Osteocyte (in vitro differentiated cells): Measurements from ENCODE around the gene ABCC8. TPM values are rescaled to one million over a fixed set of nuclear protein-coding genes. Genes with fewer than 3 reads are reported as not detected.

Experiments
- DNase-seq: peaks from one replicate; pipeline ENCODE4 v3.0.0; 2021; ENCODE audit warnings: mixed read lengths; ENCODE audit not compliant: unreplicated experiment; ENCODE audit errors: extremely low spot score
- H3K27ac Mint-ChIP-seq: one replicate; pipeline ENCODE4 v1.8.0; 2021; ENCODE audit warnings: mild to moderate bottlenecking, mixed read lengths; ENCODE audit not compliant: unreplicated experiment
- H3K27me3 Mint-ChIP-seq: one replicate; pipeline ENCODE4 v1.8.0; 2021; ENCODE audit warnings: mixed read lengths; ENCODE audit not compliant: unreplicated experiment
- H3K36me3 Mint-ChIP-seq: one replicate; pipeline ENCODE4 v1.8.0; 2021; ENCODE audit warnings: mixed read lengths; ENCODE audit not compliant: unreplicated experiment
- H3K4me1 Mint-ChIP-seq: one replicate; pipeline ENCODE4 v1.8.0; 2021; ENCODE audit warnings: mixed read lengths; ENCODE audit not compliant: unreplicated experiment
- H3K4me3 Mint-ChIP-seq: one replicate; pipeline ENCODE4 v1.8.0; 2021; ENCODE audit warnings: mild to moderate bottlenecking, moderate library complexity, mixed read lengths; ENCODE audit not compliant: unreplicated experiment
- H3K9me3 Mint-ChIP-seq: one replicate; pipeline ENCODE4 v1.8.0; 2021; ENCODE audit warnings: mixed read lengths; ENCODE audit not compliant: unreplicated experiment
- CTCF ChIP-seq: fragments of 200-600 bp; sonication (generic); IDR thresholded peaks from 2 replicates; pipeline ENCODE4 v1.5.0; 2021; ENCODE audit warnings: antibody characterized with exemption, mild to moderate bottlenecking, moderate library complexity
- total RNA-seq: library from RNA; stranded (reverse); gene quantifications from 2 replicates; pipeline ENCODE4 v1.2.1, GENCODE V29; 2021

Gene ABCC8
- total RNA-seq, 1 donor from 2014 or later: not detected

- Mint-ChIP-seq H3K27ac (no peak overlapping the region), H3K4me3 (no peak overlapping the region), H3K27me3 (peaks cover 68% of the 10 kb centered on the region), H3K4me1 (no peaks in the 10 kb centered on the region), H3K36me3 (no peaks in the 10 kb centered on the region), H3K9me3 (no peaks in the 10 kb centered on the region)
- no peak for DNase-seq
- TF ChIP-seq CTCF: no peak
These were observed 58.1 kb downstream of the ABCC8 start for GRCh38 chr11:17418444-17419081.

- no peaks in the 10 kb centered on the region for H3K36me3 Mint-ChIP-seq
- no peaks in the 10 kb centered on the region for H3K9me3 Mint-ChIP-seq
- no peak overlapping the region for H3K27ac Mint-ChIP-seq
- no peak for TF ChIP-seq CTCF
- no peak for DNase-seq
- peaks cover 61% of the 10 kb centered on the region for H3K27me3 Mint-ChIP-seq
- H3K4me3 Mint-ChIP-seq: no peak overlapping the region
- H3K4me1 Mint-ChIP-seq: no peaks in the 10 kb centered on the region
These were observed 60.2 kb downstream of the ABCC8 start for GRCh38 chr11:17416492-17416891.

DNA sequence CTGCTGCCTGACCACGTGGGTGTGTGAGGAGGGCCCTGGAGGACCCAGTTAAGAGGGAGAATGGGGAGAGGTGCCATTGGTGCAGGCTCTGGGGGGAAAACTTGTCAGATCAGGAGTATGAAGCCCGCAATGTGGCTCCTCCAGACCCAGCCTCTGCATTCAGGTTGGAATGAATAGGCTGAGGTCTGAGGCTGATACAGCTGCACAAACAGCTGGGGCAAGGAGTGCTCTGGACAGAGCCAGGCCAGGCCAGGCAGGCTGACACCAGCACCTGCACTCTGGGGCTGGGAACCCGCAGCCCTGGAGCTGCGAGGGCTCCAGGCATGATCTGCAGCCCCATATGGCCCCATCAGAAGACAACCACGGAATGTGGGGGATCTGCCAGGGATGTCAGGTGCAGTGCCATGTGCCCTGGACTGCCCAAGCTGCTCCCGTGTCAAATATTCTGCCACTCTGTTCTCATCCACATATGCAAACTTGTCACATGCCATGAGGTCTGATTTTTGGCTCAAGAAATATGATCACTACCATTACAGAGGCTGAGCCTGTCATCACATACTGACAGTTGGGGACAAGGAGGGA, 61.0 kb downstream of the ABCC8 start:
- no peak for DNase-seq
- H3K4me1 Mint-ChIP-seq: no peaks in the 10 kb centered on the region
- H3K27ac Mint-ChIP-seq: no peak overlapping the region
- H3K27me3 Mint-ChIP-seq: peaks cover 57% of the 10 kb centered on the region
- H3K9me3 Mint-ChIP-seq: no peaks in the 10 kb centered on the region
- TF ChIP-seq CTCF: no peak
- no peak overlapping the region for H3K4me3 Mint-ChIP-seq
- H3K36me3 Mint-ChIP-seq: no peaks in the 10 kb centered on the region

- H3K27me3 Mint-ChIP-seq: peaks cover 52% of the 10 kb centered on the region
- H3K4me3 Mint-ChIP-seq: no peak overlapping the region
- no peak for TF ChIP-seq CTCF
These were observed 61.7 kb downstream of the ABCC8 start for GRCh38 chr11:17414992-17415391.

DNA sequence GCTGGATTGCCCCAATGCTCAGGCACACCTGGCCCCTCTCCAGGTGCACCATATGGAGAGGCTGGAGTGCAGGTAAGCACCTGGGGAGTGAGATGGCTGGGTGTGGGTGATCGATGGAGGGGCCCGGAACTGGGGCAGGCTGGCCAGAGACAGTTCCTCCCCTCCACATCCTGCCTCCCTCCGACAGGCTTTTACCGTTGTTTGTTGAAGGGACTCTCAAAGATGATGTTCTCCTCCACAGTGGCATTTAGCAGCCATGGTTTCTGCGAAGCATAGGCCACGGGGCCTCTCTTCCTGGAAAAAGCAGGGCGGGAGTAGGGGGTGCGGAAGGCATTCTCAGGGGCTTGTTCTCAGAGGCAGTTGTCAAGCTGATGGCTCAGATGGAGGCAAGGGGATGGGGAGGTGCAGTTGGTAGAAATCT, 62.3 kb downstream of the ABCC8 start:
- H3K27me3 Mint-ChIP-seq: peaks cover 46% of the 10 kb centered on the region
- H3K27ac Mint-ChIP-seq: no peak overlapping the region
- no peaks in the 10 kb centered on the region for H3K4me1 Mint-ChIP-seq
- H3K36me3 Mint-ChIP-seq: no peaks in the 10 kb centered on the region
- DNase-seq: no peak
- no peak for TF ChIP-seq CTCF
- H3K9me3 Mint-ChIP-seq: no peaks in the 10 kb centered on the region
- H3K4me3 Mint-ChIP-seq: no peak overlapping the region

More at GRCh38 chr11:17414992-17415391, 61.7 kb downstream of the ABCC8 start:
- DNase-seq: no peak
- Mint-ChIP-seq H3K36me3 (no peaks in the 10 kb centered on the region), H3K27ac (no peak overlapping the region), H3K9me3 (no peaks in the 10 kb centered on the region), H3K4me1 (no peaks in the 10 kb centered on the region)
